Measurements from ENCODE around the gene DIP2A.
"Not testable (repeated sequence)": the region's sequence is repeated elsewhere in the genome, so short reads cannot be mapped to it uniquely, and the experiment has no call there.

DIP2A gene

GRCh38 chr21:46567348-46567747, 108.7 kb downstream of the DIP2A start:
- TF ChIP-seq CTCF (conservative IDR thresholded peaks at IDR 0.05; ENCODE audit: low read depth, low read length): no peak
- no peak overlapping the region for H3K4me3 ChIP-seq (ENCODE audit: low read length)
- DNase-seq (ENCODE audit: low read depth): no peak

- TF ChIP-seq CTCF (conservative IDR thresholded peaks at IDR 0.05; ENCODE audit: low read depth, low read length): no peak
- DNase-seq (ENCODE audit: low read depth): no peak
Measured at GRCh38 chr21:46568562-46568961, 109.9 kb downstream of the DIP2A start.

GRCh38 chr21:46569081-46569480, 110.4 kb downstream of the DIP2A start:
- no peak for DNase-seq (ENCODE audit: low read depth)
- no peak overlapping the region for H3K4me3 ChIP-seq (ENCODE audit: low read length)
- TF ChIP-seq CTCF (conservative IDR thresholded peaks at IDR 0.05; ENCODE audit: low read depth, low read length): no peak

More at GRCh38 chr21:46568562-46568961, 109.9 kb downstream of the DIP2A start:
- H3K4me3 ChIP-seq (ENCODE audit: low read length): no peak overlapping the region

- no peak overlapping the region for H3K4me3 ChIP-seq (ENCODE audit: low read length)
- no peak for TF ChIP-seq CTCF (conservative IDR thresholded peaks at IDR 0.05; ENCODE audit: low read depth, low read length)
- no peak for DNase-seq (ENCODE audit: low read depth)
Measured at GRCh38 chr21:46570119-46570518, 111.4 kb downstream of the DIP2A start.

GRCh38 chr21:46570631-46571030, 111.9 kb downstream of the DIP2A start:
- no peak for DNase-seq (ENCODE audit: low read depth)
- TF ChIP-seq CTCF (conservative IDR thresholded peaks at IDR 0.05; ENCODE audit: low read depth, low read length): no peak
- H3K4me3 ChIP-seq (ENCODE audit: low read length): no peak overlapping the region

GRCh38 chr21:46572850-46573249, 114.2 kb downstream of the DIP2A start:
- no peak for DNase-seq (ENCODE audit: low read depth)
- no peak overlapping the region for H3K4me3 ChIP-seq (ENCODE audit: low read length)

GRCh38 chr21:46577786-46578185, 119.1 kb downstream of the DIP2A start:
- H3K4me3 ChIP-seq (ENCODE audit: low read length); DNase-seq (ENCODE audit: low read depth): not testable (repeated sequence)

More at GRCh38 chr21:46572850-46573249, 114.2 kb downstream of the DIP2A start:
- TF ChIP-seq CTCF (conservative IDR thresholded peaks at IDR 0.05; ENCODE audit: low read depth, low read length): no peak

- not testable (repeated sequence) for H3K4me3 ChIP-seq (ENCODE audit: low read length)
Measured at GRCh38 chr21:46579394-46579793, 120.7 kb downstream of the DIP2A start.

More at GRCh38 chr21:46579394-46579793, 120.7 kb downstream of the DIP2A start:
- not testable (repeated sequence) for DNase-seq (ENCODE audit: low read depth)

All from retinal pigment epithelial cell (primary cell).